HEK293 (cell line): ENCODE data around the gene MYO7B.

ENCODE experiments used
- BCL11A ChIP-seq: fragments of 450-650 bp; formaldehyde crosslinking; IDR thresholded peaks from 2 replicates; pipeline ENCODE4 v1.5.1; 2016; ENCODE audit warnings: low read depth, missing biosample characterization, missing genetic modification characterization
- GLIS1 ChIP-seq: fragments of 450-650 bp; formaldehyde crosslinking; IDR thresholded peaks from 2 replicates; pipeline ENCODE4 v1.5.1; 2016; ENCODE audit warnings: missing biosample characterization, missing genetic modification characterization
- KLF1 ChIP-seq: fragments of 450-650 bp; formaldehyde crosslinking; IDR thresholded peaks from 2 replicates; pipeline ENCODE4 v1.5.1; 2016; ENCODE audit warnings: missing biosample characterization, missing genetic modification characterization
- KLF16 ChIP-seq: fragments of 450-650 bp; formaldehyde crosslinking; IDR thresholded peaks from 2 replicates; pipeline ENCODE4 v1.5.1; 2017; ENCODE audit warnings: missing biosample characterization, missing genetic modification characterization
- MZF1 ChIP-seq: fragments of 450-650 bp; formaldehyde crosslinking; IDR thresholded peaks from 2 replicates; pipeline ENCODE4 v1.5.1; 2017; ENCODE audit warnings: missing biosample characterization, missing genetic modification characterization, borderline replicate concordance
- RBAK ChIP-seq: fragments of 450-650 bp; formaldehyde crosslinking; IDR thresholded peaks from 2 replicates; pipeline ENCODE4 v1.5.1; 2016; ENCODE audit warnings: missing biosample characterization, missing genetic modification characterization
- SETDB1 ChIP-seq: IDR thresholded peaks from one replicate; pipeline ENCODE4 v1.6.1; 2017; ENCODE audit warnings: mild to moderate bottlenecking, low read length, moderate library complexity, mixed read lengths; ENCODE audit not compliant: insufficient read length
- SP3 ChIP-seq: fragments of 450-650 bp; formaldehyde crosslinking; IDR thresholded peaks from 2 replicates; pipeline ENCODE4 v1.5.1; 2016; ENCODE audit warnings: missing biosample characterization, missing genetic modification characterization
- SP7 ChIP-seq: fragments of 450-650 bp; formaldehyde crosslinking; IDR thresholded peaks from 2 replicates; pipeline ENCODE4 v1.5.1; 2016; ENCODE audit warnings: missing biosample characterization, missing genetic modification characterization
- YY1 ChIP-seq: fragments of 450-650 bp; formaldehyde crosslinking; IDR thresholded peaks from 2 replicates; pipeline ENCODE4 v1.5.1; 2018; ENCODE audit warnings: missing biosample characterization, missing genetic modification characterization
- YY2 ChIP-seq: fragments of 450-650 bp; formaldehyde crosslinking; IDR thresholded peaks from 2 replicates; pipeline ENCODE4 v1.5.1; 2016; ENCODE audit warnings: missing biosample characterization, missing genetic modification characterization
- ZBTB20 ChIP-seq: fragments of 450-650 bp; formaldehyde crosslinking; IDR thresholded peaks from 2 replicates; pipeline ENCODE4 v1.5.1; 2016; ENCODE audit warnings: missing biosample characterization, missing genetic modification characterization
- ZFHX2 ChIP-seq: fragments of 450-650 bp; formaldehyde crosslinking; conservative IDR thresholded peaks from 2 replicates; pipeline ENCODE4 v1.5.1; 2016; ENCODE audit warnings: missing biosample characterization, missing genetic modification characterization
- ZIC2 ChIP-seq: fragments of 450-650 bp; formaldehyde crosslinking; IDR thresholded peaks from 2 replicates; pipeline ENCODE4 v1.5.1; 2016; ENCODE audit warnings: missing biosample characterization, missing genetic modification characterization
- ZNF138 ChIP-seq: fragments of 450-650 bp; formaldehyde crosslinking; IDR thresholded peaks from 2 replicates; pipeline ENCODE4 v1.5.1; 2016; ENCODE audit warnings: missing biosample characterization, missing genetic modification characterization, borderline replicate concordance
- ZNF2 ChIP-seq: fragments of 450-650 bp; formaldehyde crosslinking; IDR thresholded peaks from 2 replicates; pipeline ENCODE4 v1.5.1; 2016; ENCODE audit warnings: missing biosample characterization, missing genetic modification characterization
- ZNF24 ChIP-seq: fragments of 450-650 bp; formaldehyde crosslinking; IDR thresholded peaks from 2 replicates; pipeline ENCODE4 v1.5.1; 2016; ENCODE audit warnings: missing biosample characterization, missing genetic modification characterization
- ZNF548 ChIP-seq: fragments of 450-650 bp; formaldehyde crosslinking; IDR thresholded peaks from 2 replicates; pipeline ENCODE4 v1.5.1; 2016; ENCODE audit warnings: missing biosample characterization, missing genetic modification characterization
- ZNF555 ChIP-seq: fragments of 450-650 bp; formaldehyde crosslinking; conservative IDR thresholded peaks from 2 replicates; pipeline ENCODE4 v1.5.1; 2017; ENCODE audit warnings: missing biosample characterization, mild to moderate bottlenecking, missing genetic modification characterization, inconsistent platforms
- ZNF76 ChIP-seq: fragments of 450-650 bp; formaldehyde crosslinking; IDR thresholded peaks from 2 replicates; pipeline ENCODE4; 2016; ENCODE audit warnings: low read depth, missing biosample characterization, missing genetic modification characterization, borderline replicate concordance
- TF ChIP-seq, protein P1 (sequence below): fragments of 450-650 bp; formaldehyde crosslinking; IDR thresholded peaks from 2 replicates; pipeline ENCODE4 v1.5.1; 2016; ENCODE audit warnings: missing biosample characterization, missing genetic modification characterization
- TF ChIP-seq, protein P2 (sequence below): fragments of 450-650 bp; formaldehyde crosslinking; IDR thresholded peaks from 2 replicates; pipeline ENCODE4 v1.5.1; 2016; ENCODE audit warnings: missing biosample characterization, missing genetic modification characterization
- TF ChIP-seq, protein P3 (sequence below): fragments of 450-650 bp; formaldehyde crosslinking; IDR thresholded peaks from 2 replicates; pipeline ENCODE4 v1.5.1; 2016; ENCODE audit warnings: missing biosample characterization, missing genetic modification characterization
- TF ChIP-seq, protein P4 (sequence below): fragments of 450-650 bp; IDR thresholded peaks from 2 replicates; pipeline ENCODE4 v1.5.1; 2018; ENCODE audit warnings: missing biosample characterization, missing genetic modification characterization
- TF ChIP-seq, protein P5 (sequence below): fragments of 450-650 bp; formaldehyde crosslinking; IDR thresholded peaks from 2 replicates; pipeline ENCODE4 v1.5.1; 2016; ENCODE audit warnings: missing biosample characterization, missing genetic modification characterization
- TF ChIP-seq, protein P6 (sequence below): fragments of 450-650 bp; formaldehyde crosslinking; IDR thresholded peaks from 2 replicates; pipeline ENCODE4 v1.5.1; 2016; ENCODE audit warnings: missing biosample characterization, missing genetic modification characterization

Gene MYO7B

DNA sequence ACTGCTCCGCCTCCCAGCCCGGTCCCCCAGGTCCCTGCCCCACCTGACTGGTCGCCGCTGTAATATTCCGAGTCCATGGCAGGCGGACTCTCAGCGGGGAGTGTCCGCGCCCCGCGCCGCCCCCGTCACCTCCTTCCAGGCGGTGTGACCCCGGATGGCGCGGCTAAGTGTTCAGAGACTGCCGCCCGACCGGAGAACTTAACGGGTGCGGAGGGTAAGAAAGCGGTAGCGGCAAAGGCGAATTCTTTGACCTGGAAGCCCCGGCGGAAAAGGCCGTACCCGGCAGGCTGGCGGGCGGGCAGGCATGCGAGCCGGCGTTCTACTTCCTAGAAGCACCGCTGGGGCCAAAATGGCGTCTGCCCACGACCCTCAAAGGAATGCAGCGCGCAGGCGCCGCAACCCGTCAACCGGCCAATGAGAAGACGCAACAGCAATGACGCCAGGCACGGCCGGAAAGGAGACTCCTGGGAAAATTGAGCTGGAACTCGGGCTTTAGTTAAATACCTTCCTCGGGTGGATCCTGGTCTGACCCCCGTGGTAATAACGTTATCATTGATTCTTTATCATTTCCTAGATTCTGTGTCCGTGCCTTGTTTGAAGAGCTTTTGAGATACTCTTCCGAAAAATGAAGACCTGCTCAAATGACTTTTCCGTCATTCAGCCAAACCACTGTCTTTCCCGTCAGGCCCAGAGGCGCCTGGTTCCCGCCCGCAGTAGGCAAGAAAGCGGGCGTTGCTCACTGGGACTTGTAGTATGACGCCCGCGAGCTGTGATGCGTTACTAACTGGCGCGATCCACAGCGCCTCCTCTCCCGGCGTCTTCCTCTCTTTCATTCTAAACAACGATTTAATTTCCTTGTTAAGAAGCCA, 9.1 kb upstream of the MYO7B start, which contains the start of gene IWS1 (continued):
- TF ChIP-seq, protein P1, sequence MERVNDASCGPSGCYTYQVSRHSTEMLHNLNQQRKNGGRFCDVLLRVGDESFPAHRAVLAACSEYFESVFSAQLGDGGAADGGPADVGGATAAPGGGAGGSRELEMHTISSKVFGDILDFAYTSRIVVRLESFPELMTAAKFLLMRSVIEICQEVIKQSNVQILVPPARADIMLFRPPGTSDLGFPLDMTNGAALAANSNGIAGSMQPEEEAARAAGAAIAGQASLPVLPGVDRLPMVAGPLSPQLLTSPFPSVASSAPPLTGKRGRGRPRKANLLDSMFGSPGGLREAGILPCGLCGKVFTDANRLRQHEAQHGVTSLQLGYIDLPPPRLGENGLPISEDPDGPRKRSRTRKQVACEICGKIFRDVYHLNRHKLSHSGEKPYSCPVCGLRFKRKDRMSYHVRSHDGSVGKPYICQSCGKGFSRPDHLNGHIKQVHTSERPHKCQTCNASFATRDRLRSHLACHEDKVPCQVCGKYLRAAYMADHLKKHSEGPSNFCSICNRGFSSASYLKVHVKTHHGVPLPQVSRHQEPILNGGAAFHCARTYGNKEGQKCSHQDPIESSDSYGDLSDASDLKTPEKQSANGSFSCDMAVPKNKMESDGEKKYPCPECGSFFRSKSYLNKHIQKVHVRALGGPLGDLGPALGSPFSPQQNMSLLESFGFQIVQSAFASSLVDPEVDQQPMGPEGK (tag by site-specific recombination): peak; percentile 59; the same call in 1 of the 2 replicates
- peak; percentile 93 for TF ChIP-seq ZBTB20 (tag by site-specific recombination)
- peak; percentile 24; the same call in 1 of the 2 replicates for TF ChIP-seq ZNF2 (tag by site-specific recombination)
- TF ChIP-seq BCL11A: no peak
- TF ChIP-seq YY1 (tag by site-specific recombination): peak; percentile 84
- TF ChIP-seq, protein P2, sequence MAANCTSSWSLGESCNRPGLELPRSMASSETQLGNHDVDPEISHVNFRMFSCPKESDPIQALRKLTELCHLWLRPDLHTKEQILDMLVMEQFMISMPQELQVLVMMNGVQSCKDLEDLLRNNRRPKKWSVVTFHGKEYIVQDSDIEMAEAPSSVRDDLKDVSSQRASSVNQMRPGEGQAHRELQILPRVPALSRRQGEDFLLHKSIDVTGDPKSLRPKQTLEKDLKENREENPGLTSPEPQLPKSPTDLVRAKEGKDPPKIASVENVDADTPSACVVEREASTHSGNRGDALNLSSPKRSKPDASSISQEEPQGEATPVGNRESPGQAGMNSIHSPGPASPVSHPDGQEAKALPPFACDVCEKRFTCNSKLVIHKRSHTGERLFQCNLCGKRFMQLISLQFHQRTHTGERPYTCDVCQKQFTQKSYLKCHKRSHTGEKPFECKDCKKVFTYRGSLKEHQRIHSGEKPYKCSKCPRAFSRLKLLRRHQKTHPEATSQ (tag by site-specific recombination): 0 out of 2 replicates have a peak, but pooled peaks have one; percentile 16
- peak; percentile 19; the same call in 1 of the 2 replicates for TF ChIP-seq GLIS1 (tag by site-specific recombination)
- peak; percentile 78 for TF ChIP-seq SP3 (tag by site-specific recombination)
- peak; percentile 95 for TF ChIP-seq ZNF76 (tag by site-specific recombination)
- TF ChIP-seq, protein P3, sequence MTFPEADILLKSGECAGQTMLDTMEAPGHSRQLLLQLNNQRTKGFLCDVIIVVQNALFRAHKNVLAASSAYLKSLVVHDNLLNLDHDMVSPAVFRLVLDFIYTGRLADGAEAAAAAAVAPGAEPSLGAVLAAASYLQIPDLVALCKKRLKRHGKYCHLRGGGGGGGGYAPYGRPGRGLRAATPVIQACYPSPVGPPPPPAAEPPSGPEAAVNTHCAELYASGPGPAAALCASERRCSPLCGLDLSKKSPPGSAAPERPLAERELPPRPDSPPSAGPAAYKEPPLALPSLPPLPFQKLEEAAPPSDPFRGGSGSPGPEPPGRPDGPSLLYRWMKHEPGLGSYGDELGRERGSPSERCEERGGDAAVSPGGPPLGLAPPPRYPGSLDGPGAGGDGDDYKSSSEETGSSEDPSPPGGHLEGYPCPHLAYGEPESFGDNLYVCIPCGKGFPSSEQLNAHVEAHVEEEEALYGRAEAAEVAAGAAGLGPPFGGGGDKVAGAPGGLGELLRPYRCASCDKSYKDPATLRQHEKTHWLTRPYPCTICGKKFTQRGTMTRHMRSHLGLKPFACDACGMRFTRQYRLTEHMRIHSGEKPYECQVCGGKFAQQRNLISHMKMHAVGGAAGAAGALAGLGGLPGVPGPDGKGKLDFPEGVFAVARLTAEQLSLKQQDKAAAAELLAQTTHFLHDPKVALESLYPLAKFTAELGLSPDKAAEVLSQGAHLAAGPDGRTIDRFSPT: peak; percentile 78
- peak; percentile 66; the same call in 1 of the 2 replicates for TF ChIP-seq ZNF24 (tag by site-specific recombination)
- no peak for TF ChIP-seq RBAK (tag by site-specific recombination)
- TF ChIP-seq MZF1 (tag by site-specific recombination): no peak
- TF ChIP-seq, protein P4, sequence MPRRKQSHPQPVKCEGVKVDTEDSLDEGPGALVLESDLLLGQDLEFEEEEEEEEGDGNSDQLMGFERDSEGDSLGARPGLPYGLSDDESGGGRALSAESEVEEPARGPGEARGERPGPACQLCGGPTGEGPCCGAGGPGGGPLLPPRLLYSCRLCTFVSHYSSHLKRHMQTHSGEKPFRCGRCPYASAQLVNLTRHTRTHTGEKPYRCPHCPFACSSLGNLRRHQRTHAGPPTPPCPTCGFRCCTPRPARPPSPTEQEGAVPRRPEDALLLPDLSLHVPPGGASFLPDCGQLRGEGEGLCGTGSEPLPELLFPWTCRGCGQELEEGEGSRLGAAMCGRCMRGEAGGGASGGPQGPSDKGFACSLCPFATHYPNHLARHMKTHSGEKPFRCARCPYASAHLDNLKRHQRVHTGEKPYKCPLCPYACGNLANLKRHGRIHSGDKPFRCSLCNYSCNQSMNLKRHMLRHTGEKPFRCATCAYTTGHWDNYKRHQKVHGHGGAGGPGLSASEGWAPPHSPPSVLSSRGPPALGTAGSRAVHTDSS (tag by site-specific recombination): peak; percentile 57; the same call in 1 of the 2 replicates
- peak; percentile 35 for TF ChIP-seq ZFHX2 (tag by site-specific recombination)
- TF ChIP-seq KLF16 (tag by site-specific recombination): peak; percentile 16; the same call in 1 of the 2 replicates
- TF ChIP-seq, protein P5, sequence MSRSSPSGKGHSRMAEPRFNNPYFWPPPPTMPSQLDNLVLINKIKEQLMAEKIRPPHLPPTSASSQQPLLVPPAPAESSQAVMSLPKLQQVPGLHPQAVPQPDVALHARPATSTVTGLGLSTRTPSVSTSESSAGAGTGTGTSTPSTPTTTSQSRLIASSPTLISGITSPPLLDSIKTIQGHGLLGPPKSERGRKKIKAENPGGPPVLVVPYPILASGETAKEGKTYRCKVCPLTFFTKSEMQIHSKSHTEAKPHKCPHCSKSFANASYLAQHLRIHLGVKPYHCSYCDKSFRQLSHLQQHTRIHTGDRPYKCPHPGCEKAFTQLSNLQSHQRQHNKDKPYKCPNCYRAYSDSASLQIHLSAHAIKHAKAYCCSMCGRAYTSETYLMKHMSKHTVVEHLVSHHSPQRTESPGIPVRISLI (tag by site-specific recombination): no peak
- TF ChIP-seq YY2: peak; percentile 83
- TF ChIP-seq, protein P6, sequence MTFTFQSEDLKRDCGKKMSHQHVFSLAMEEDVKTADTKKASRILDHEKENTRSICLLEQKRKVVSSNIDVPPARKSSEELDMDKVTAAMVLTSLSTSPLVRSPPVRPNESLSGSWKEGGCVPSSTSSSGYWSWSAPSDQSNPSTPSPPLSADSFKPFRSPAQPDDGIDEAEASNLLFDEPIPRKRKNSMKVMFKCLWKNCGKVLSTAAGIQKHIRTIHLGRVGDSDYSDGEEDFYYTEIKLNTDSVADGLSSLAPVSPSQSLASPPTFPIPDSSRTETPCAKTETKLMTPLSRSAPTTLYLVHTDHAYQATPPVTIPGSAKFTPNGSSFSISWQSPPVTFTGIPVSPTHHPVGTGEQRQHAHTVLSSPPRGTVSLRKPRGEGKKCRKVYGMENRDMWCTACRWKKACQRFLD (tag by site-specific recombination): peak; percentile 53; the same call in 1 of the 2 replicates
- no peak for TF ChIP-seq ZNF555 (tag by site-specific recombination)
- TF ChIP-seq ZNF548 (tag by site-specific recombination): no peak
- TF ChIP-seq SETDB1: peak; percentile 57
- peak; percentile 49 for TF ChIP-seq KLF1 (tag by site-specific recombination)
- peak; percentile 62 for TF ChIP-seq ZIC2 (tag by site-specific recombination)
- no peak for TF ChIP-seq SP7 (tag by site-specific recombination)
- TF ChIP-seq ZNF138 (tag by site-specific recombination): no peak
